Cerebellar cortex (tissue), 1 donor: ENCODE results near the gene ADGRG6.
A peak's percentile ranks its signal among the peaks of the same experiment; 100 is the strongest.
"Not testable (repeated sequence)": the region's sequence is repeated elsewhere in the genome, so short reads cannot be mapped to it uniquely, and the experiment has no call there.

Experiments used
- DNase-seq: peaks from one replicate; pipeline ENCODE4 v3.0.0-alpha.2; 2015; ENCODE audit warnings: low spot score

ADGRG6 gene

DNA sequence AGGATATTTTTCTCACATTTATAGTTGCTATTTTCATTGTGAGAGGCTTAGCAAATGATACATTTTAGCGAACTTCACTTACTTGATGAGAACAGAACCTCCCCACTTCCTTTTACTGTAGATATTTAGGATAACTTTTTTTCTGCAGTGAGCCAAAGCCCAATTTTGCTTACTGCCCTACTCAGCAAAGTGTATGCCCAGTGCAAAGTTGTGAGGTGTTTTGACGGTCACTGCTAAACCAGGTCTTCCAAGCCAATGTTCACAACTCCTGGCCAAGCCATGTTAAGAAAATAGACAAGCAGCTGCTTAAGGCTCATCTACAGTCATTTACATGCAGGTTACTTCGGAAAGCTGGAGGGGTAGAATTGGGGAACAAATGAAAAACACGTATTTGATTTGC lies 144.8 kb downstream of the ADGRG6 start:
- DNase-seq: no peak

DNA sequence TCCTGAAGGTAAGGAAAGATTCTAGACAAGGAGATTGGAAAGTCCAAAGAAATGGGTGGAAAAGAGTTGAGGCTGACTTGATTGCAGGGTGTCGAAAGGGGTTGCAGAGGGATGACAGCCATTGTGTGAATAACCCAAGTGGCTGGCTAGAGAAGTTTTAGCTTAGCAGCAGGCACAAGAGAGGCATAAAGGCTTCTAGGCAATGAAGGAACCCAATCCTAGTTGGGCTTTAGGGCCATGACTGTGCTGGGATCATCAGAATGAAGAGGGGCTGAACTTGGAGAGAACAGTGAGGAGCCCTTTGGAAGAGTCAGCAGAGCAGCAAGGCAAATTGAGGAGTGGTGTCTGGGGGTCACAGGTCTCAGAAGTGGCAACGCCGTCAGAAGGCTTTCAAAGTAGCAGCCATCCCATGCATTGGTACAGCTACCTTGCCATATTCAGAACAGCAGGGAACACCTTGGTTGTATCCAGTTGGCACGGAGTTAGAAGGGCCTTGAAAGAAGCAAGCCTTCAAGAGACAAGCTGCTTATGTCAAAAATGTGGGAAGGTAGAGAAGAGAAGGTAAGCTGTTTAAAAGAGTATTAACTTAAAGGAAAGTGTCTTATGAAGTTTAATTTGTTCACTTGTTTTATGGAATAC lies 146.4 kb downstream of the ADGRG6 start:
- DNase-seq: no peak

GRCh38 chr6:142450856-142451255 lies 149.0 kb downstream of the ADGRG6 start:
- DNase-seq: not testable (repeated sequence)

DNA sequence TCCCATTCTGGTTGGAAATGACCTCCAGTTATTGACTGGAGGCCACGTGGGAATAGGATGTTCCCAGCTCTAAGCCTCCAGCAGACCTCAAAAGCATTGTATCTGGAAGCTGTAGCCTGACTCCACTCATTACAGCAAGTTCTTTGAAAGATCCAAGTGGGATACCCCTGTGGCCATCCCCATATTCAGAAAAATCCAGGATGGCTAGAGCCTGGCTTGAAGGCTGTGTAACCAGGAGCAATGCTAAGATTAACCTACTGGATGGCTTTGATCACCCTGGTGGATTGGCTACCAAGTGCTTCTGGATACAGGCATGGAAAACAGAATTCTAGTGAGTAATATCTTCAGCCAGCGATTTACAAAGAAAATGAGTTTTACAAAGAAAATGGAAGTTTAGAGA lies 151.2 kb downstream of the ADGRG6 start:
- DNase-seq: no peak

DNA sequence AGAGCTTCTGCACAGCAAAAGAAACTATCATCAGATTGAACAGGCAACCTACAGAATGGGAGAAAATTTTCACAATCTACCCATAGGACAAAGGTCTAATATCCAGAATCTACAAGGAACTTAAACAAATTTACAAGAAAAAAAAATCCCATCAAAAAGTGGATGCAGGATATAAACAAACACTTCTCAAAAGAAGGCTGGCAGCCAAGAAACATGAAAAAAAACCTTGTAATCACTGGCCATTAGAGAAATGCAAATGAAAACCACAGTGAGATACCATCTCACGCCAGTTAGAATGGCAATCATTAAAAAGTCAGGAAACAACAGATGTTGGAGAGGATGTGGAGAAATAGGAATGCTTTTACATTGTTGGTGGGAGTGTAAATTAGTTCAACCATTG lies 152.4 kb downstream of the ADGRG6 start:
- DNase-seq: not testable (repeated sequence)

GRCh38 chr6:142454848-142455247 lies 153.0 kb downstream of the ADGRG6 start:
- DNase-seq: not testable (repeated sequence)

DNA sequence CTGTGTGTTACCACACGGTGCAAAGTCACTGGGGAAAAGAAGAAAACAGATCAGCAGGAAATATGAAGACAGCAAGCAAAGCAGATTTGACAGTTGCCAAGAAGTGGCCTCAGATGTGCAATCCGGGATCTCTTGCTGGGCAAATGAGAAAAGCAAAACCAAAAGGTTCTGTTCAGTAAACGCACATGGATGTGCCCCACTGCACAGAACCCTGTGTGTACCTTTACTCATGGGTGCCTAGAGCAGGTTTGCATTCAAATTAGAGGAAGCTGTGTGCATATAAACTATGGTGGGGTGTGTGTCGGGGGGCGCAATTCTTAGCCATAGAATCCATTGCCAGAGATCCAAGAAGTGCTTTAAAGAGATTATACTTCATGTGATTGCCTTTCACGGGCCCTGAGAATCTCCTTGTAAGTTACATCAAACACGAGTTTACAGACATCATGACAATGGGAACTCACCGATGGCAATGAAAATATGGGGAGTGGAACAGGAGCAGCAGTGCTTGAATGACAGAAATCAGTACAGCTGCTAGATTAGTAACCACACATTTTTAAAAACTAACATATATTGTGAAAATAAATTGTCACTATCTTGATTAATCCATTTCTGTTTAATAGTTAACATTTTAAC lies 154.3 kb downstream of the ADGRG6 start:
- DNase-seq: no peak

- no peak for DNase-seq
These were observed 156.0 kb downstream of the ADGRG6 start for GRCh38 chr6:142457638-142458406.

- DNase-seq: no peak
These were observed 157.0 kb downstream of the ADGRG6 start for GRCh38 chr6:142458836-142459235.

GRCh38 chr6:142459271-142459670 lies 157.5 kb downstream of the ADGRG6 start:
- no peak for DNase-seq

DNA sequence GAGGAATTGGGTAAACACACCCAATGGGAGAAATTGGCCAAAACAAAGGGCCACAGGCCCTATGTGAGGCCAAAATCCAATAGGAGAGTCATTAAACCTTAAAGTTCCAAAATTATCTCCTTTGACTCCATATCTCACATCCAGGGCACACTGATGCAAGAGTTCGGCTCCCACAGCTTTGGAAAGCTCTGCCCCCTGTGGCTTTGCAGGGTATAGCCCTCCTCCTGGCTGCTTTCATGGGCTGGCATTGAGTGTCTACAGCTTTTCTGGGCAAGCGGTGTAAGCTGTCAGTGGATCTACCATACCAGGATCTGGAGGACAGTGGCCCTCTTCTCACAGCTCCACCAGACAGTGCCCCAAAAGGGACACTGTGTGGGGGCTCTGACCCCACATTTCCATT lies 160.5 kb downstream of the ADGRG6 start:
- no peak for DNase-seq

DNA sequence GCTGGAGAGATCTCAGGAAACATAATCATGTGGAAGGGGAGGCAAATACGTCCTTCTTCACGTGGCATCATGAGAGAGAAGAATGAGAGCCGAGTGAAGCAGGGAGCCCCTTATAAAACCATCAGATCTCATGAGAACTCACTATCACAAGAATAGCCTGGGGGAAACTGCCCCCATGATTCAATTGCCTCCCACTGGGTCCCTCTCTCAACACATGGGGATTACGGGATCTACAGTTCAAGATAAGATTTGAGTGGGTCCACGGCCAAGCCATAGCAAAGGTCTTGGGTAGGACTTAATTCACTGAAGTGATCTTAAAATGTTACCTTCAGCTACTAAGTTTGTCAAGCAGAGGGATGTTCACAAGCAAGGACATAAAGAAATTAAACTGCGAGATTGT lies 162.2 kb downstream of the ADGRG6 start:
- no peak for DNase-seq

- no peak for DNase-seq
These were observed 167.4 kb downstream of the ADGRG6 start for GRCh38 chr6:142469220-142469619.

GRCh38 chr6:142470421-142470820 lies 168.6 kb downstream of the ADGRG6 start:
- DNase-seq: no peak

DNA sequence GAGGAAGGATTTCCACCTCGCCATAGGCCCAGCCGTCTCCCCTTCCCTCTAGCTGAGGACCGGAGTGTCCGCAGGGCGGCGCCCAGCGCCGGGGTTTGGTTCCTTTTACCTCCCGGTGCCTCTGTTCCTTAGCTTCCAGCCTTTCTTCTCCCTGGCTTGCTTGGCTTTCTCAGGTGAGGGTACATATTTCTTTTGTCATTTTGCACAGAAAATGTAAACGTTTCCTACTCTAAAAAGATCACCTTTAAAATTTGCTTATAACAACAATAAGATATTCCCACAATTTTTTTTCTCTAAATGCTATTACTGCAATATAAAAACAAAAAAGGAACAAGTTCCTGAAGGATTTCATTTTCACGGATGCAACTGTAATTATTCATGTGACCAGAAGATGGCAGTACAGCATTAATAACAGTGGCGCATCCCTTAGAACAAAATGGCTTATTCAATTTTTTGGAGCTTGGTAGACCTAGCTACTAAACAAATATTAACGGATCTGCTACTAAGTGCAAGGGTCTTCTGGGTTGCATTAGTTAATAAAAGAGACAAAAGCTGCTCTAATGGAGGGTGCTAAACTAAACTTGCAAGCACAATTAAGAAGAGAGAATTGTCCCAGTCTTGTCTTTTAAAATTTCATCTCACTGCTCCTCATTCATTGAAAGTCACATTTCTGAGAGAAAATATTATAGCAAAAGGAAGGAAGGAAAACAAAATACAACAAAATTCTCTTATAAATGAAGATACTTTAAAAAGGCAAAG lies 172.9 kb downstream of the ADGRG6 start:
- peak; percentile 58 for DNase-seq

DNA sequence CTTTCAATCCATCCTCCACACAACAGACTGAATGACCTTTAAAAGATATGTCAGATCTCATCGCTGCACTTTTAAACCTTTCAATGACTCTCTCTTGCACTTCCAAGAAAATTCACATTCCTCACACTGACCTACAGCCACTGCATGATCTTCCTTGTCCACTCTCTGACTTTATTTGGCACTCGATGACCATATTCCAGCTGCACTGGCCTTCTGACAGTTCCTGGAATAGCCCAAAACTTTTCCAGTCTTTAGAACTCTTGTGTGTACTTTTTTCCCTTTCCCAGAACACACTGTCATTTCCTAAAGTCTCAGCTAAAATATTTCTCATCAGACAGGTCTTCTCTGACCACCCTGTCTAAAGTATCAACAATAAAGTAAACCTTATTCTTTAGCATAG lies 174.6 kb downstream of the ADGRG6 start:
- DNase-seq: no peak

DNA sequence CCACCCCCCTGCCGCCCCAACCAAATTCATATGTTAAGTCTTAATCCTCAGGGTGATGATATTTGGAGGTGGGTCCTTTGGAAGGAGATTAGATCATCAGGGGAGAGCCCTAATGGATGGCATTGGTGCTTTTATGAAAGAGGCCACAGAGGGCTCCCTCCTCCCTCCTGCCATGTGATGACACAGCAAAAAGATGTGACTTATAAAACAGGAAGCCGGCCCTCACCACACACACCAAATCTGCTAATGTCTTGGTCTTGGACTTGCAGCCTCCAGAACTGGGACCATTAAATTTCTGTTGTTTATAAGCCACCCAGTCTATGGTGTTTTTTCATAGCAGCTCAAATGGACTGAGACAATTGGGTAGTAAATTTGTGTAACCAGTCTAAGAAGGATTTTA lies 176.3 kb downstream of the ADGRG6 start:
- DNase-seq: no peak

GRCh38 chr6:142481466-142481865 lies 179.7 kb downstream of the ADGRG6 start:
- DNase-seq: no peak

DNA sequence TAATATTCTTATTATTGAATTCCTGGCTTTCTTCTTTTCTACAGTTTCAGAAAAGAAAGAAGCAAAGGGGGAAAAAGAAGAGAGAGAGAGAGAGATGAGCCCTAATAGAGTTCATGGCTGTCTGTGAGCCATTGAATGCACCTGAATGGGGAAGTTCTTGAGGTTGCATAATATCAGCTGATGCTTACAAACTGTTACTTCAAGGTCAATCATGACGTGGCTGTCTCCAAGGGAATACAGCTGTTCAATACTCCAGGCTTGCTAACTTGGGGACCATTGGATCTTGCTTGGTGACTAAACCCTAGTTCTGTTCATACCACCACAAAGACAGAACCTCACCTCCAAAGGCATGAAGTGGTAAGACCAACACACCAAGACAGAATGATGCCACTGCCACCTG lies 180.4 kb downstream of the ADGRG6 start:
- DNase-seq: no peak

- DNase-seq: no peak
These were observed 181.2 kb downstream of the ADGRG6 start for GRCh38 chr6:142482974-142483373.

DNA sequence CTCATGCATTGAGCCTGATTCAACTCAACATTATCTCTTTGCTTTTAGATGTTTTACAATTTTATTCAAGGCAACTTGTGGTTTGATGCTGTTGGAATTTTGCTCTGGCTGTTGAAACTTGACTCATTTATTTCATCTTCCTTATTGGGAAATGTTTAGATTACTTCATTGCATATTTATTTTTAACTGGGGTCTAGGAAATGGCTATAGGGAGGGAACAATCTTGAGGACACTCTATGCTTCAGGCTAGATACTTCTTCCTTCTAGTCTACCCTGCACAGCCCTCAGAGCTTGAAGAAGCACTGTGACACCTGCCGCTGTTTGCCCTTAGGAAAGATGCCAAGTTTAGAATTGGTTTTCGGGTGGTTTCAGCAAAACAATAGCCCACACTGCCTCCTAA lies 183.4 kb downstream of the ADGRG6 start:
- DNase-seq: no peak
